Activated T-cell treated with anti-CD3 and anti-CD28 coated beads for 24 hours (primary cell): ENCODE results near the gene SLC35B3.
"Not testable (repeated sequence)": the region's sequence is repeated elsewhere in the genome, so short reads cannot be mapped to it uniquely, and the experiment has no call there.

ENCODE experiments used
- DNase-seq: peaks from one replicate; pipeline ENCODE4 v3.0.0-alpha.2; 2020; ENCODE audit warnings: low read depth

SLC35B3 gene

GRCh38 chr6:8414844-8415243 lies 20.5 kb downstream of the SLC35B3 start:
- DNase-seq = no peak

DNA sequence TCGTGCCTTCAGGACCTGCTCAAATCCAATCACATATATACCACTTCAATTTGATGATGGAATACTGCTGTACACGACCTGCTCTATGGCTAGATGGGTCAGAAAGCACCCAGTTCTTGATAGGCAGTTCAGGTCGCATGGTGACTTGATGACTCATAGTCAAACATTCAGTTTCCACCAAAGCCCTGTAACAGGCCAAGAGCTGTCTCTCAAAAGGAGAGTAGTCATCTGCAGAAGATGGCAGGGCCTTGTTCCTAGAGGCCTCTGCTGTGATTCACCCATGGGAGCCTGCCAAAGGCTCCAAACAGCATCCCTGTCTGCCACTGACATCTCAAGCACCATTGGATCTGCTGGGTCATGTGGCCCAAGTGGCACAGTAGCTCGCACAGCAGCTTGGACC lies 29.4 kb downstream of the SLC35B3 start:
- DNase-seq = not testable (repeated sequence)

- no peak for DNase-seq
Measured at GRCh38 chr6:8402546-8402945, 32.8 kb downstream of the SLC35B3 start.

- no peak for DNase-seq
Measured at GRCh38 chr6:8400663-8401062, 34.7 kb downstream of the SLC35B3 start.

- no peak for DNase-seq
Measured at GRCh38 chr6:8392569-8392968, 42.8 kb downstream of the SLC35B3 start.

- DNase-seq = no peak
Measured at GRCh38 chr6:8391934-8392333, 43.4 kb downstream of the SLC35B3 start.

DNA sequence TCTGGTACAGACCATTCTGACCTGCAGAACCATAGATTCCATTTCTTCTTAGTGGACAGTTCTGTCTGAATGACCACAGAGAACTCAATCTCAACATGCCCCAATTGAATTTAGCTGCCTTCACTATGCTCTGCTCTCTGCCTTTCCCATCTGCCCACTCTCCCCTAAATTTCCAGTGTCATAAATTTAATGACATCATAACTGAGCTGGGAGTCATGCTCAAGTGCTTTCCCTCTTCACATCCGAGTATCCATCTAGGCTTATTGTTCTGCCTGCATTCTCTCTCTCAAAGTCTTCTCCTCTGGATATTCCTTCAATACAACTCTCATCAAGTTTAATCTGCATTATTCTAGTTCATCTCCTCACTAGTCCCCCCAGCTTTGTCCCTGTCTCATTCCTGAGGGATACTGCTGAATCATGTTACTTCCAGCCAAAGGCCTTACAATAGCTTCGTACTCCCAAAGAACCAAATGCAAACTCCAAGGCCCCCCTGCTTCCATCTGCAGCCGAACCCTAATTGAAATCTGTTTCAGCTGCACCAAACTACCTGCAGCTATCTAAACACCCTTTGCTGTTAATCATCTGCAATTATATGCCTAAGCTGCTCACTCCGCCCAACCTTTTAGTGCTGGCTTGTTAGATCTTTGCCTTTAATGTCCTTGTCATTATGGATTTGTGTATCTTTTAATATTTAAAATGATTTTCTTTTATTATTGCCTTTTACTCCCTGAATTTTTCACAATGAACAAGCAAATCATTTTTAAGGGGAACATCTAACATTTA lies 46.1 kb downstream of the SLC35B3 start:
- DNase-seq = no peak

- DNase-seq = no peak
Measured at GRCh38 chr6:8387942-8388437, 47.4 kb downstream of the SLC35B3 start.

GRCh38 chr6:8383584-8383983 lies 51.8 kb downstream of the SLC35B3 start:
- DNase-seq = no peak

GRCh38 chr6:8382434-8382833 lies 52.9 kb downstream of the SLC35B3 start:
- no peak for DNase-seq

DNA sequence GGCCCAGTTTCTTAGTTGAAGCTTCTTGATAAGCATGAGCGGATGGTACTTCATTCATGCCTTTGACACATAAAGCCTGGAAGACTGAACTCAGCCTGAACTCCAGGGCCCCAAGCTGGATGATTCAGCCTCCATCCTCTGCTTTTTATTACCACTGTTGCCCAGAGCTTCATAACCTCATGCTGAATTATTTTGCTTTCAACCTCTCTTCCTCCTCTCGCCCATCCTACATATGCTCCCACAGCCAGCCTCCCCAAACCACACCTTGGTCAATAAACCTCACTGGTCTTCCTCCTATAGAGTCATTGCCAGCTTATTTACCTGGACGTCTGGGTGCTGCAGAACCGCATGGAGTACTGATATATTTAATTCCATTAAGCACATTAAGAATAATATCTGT lies 59.4 kb downstream of the SLC35B3 start:
- DNase-seq = no peak
